GM13977 (cell line): ENCODE data around the gene PIEZO1.

Source experiments
- DNase-seq: peaks from one replicate; pipeline ENCODE4 v3.0.0; 2012; ENCODE audit warnings: low spot score
- in situ Hi-C: fragments of 300-500 bp; cut with MboI; formaldehyde crosslinking; loops from one replicate; pipeline ENCODE4 v1.12.0; 2022; ENCODE audit warnings: low sequenced_read_pairs, low pct_unique_long_range_greater_than_20kb, mixed read lengths, inconsistent platforms; ENCODE audit not compliant: unreplicated experiment
- TF ChIP-seq, protein P1 (sequence below): IDR thresholded peaks from 2 replicates; pipeline ENCODE4 v1.5.1; 2012; ENCODE audit warnings: mild to moderate bottlenecking, control low read depth; ENCODE audit not compliant: insufficient read depth; ENCODE audit errors: extremely low read depth, missing control alignments

Gene PIEZO1

DNA sequence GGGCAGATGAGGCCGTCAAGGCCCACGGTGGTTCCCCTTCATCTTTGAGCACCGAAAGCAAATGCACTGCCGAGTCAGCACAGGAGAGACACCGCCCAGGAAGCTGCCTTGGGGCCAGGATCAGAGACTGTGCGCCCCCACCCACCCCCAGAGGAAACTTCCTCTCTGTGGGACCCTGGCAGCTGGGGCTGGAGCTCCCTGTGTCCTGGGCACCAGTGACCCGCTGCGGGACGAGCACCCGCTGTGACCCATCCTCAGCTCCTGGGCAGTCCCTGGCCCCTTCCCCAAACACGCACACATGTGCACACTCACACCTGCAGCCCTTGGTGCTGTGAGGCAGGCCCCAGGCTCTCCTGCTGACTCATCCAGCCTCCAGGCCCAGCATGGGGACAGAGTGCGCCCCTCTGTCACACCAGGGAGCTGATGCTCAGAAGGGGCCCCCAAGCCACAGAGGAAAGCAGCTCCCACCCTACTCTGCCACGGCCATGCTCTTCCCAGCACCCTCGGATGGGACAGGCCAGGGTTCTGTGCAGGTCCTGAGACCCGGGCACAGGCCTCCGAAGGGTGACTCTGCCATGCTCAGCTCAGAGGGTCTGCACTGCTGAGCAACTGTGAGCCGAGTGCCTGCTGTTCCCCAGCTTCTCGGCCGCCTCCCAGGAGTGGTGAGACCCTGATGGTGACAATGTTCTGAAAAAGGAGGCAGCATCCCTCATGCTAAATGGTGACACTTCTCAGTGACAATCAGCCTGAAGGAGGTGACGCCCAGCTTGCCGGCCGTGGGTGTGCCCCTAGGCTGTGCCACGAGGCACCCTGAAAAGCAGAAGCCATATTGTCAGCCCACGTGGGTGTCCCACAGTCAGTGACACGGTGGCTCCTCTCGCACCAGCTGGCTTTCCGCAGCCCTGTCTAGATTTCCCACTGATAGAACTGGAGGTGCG, 3.6 kb downstream of the PIEZO1 start:
- TF ChIP-seq, protein P1, sequence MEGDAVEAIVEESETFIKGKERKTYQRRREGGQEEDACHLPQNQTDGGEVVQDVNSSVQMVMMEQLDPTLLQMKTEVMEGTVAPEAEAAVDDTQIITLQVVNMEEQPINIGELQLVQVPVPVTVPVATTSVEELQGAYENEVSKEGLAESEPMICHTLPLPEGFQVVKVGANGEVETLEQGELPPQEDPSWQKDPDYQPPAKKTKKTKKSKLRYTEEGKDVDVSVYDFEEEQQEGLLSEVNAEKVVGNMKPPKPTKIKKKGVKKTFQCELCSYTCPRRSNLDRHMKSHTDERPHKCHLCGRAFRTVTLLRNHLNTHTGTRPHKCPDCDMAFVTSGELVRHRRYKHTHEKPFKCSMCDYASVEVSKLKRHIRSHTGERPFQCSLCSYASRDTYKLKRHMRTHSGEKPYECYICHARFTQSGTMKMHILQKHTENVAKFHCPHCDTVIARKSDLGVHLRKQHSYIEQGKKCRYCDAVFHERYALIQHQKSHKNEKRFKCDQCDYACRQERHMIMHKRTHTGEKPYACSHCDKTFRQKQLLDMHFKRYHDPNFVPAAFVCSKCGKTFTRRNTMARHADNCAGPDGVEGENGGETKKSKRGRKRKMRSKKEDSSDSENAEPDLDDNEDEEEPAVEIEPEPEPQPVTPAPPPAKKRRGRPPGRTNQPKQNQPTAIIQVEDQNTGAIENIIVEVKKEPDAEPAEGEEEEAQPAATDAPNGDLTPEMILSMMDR: no peak
- in situ Hi-C loops: loop anchor here (10.0 kb wide), 1 partner anchor 47 kb away; no protein-coding TSS in a partner anchor
- peak; percentile 83 for DNase-seq

DNA sequence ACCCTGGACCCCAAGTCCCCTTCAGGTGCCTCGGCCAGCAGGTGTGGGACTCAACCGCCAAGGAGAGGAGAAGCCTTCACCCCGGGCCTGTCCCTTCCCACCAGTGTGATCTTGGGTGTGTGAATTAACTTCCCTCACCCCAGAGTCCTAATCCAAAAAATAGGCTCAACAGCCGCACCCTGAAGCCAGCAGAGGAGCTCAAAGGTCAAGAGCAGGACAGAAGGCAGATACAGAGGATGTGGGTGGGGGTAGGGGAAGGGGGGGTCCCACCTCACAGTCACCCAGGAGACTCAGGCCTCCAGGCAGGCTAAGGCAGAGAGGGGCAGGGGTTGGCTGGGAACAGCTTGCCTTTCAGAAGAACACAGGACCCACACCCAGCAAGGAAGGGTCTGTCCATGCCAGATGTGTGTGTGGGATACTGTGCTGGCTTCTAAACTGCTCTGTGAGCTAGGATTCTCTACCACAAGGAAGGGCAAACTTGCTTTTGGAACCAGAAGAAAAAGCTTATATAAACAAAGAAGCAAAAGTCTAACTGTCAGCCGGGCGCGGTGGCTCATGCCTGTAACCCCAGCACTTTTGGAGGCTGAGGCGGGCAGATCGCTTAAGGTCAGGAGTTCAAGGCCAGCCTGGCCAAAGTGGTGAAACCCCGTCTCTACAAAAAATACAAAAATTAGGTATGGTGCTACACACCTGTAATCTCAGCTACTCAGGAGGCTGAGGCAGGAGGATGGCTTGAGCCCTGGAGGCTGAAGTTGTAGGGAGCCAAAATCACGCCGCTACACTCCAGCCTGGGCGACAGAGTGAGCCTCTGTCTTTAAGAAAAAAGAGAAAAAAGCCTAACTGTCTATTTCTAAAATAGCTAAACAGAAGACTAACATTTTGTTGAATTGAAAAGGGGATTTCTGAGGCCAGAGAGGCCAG, 4.6 kb downstream of the PIEZO1 start:
- TF ChIP-seq, protein P1: no peak
- in situ Hi-C loops: loop anchor here (10.0 kb wide), 1 partner anchor 46 kb away; no protein-coding TSS in a partner anchor
- peak; percentile 40 for DNase-seq

DNA sequence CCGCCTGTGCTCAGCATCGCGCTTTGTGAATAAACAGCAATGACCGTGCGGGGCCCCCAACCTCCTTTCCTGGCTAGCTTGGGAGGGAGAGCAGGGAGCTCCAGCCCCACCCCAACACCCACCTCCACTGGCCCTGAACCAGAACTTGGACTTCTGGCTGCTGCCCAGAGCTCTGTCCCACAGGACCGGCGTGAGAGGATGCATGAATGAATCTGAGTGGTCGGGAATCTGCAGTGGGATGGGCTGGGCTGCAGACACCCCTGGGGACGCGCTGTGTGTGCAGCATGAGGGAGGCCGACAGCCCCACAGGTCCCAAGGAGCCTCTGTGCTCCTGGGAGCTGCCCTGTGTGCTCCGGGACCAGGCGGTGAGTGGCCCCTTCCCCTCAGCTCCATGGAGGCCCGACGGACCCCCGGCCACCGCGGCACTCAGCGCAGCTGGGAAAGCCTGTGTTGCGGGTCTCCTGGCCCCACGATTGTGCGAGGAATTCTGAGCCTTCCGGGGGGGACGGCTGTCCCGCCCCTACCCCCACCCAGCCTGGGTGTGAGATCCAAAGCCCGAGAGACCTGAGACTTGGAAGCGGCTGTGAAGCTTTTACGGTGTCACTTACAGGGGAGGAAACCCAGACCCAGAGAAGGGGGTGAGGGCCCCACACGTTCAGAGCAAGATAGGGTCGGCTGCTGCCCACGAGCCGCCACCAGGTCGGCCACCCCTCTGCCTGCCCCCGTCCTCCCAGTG, 5.4 kb downstream of the PIEZO1 start:
- TF ChIP-seq, protein P1: no peak
- DNase-seq: no peak
- in situ Hi-C loops: loop anchor here (10.0 kb wide), 1 partner anchor 45 kb away; no protein-coding TSS in a partner anchor

DNA sequence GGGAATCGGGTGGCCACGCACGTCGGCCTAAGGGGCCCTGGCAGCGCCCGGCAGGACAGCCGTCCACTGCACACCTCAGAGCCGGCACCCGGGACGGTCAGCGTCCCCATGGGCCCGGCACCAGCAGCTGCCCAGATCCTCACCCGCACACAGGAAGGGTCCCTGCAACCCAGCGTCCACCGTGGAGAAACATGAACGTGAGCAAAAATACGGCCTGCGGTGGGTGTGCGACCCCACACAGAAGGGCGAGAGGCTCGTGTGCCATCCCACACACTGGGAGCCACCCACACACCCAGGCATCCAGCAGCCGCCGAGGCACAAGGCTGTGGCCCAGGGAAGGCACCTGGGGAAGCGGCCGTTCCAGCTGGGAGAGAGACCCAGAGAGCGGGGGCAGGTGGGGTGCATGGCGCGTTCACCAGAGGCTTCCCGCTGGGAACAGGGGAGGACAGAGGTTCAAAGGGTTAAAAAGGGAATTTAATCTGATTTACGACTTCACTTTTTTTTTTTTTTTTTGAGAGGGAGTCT, 6.4 kb downstream of the PIEZO1 start:
- DNase-seq: no peak
- in situ Hi-C loops: no loop called here
- TF ChIP-seq, protein P1: no peak

DNA sequence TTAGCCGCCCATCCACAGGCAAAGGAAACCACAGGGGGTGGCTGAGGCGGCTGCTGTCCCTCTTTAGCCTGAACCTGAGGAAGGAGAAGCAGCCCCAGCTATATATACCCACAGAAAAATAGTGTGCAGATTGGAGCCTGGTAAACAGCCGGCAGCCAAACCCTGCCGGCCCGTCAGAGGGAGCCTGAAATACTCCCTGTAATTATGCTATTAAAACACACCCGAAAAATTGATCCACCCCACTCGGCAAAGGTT, 6.8 kb downstream of the PIEZO1 start:
- DNase-seq: no peak
- in situ Hi-C loops: no loop called here

More for the DNA sequence above, 6.8 kb downstream of the PIEZO1 start:
- TF ChIP-seq, protein P1: no peak
